Activated CD4-positive, alpha-beta memory T cell treated with anti-CD3 and anti-CD28 coated beads for 36 hours (primary cell): ENCODE results near the gene SPACA9. TPM values are rescaled to one million over a fixed set of nuclear protein-coding genes. Genes with fewer than 3 reads are reported as not detected.

ENCODE experiments used
- CTCF ChIA-PET: fragments of 350-600 bp; sonication (Branson Sonifier 250); formaldehyde crosslinking; loops from one replicate; lab custom pipeline; 2021; ENCODE audit warnings: antibody characterized with exemption, inconsistent platforms; lab: Charles Lee
- POLR2A ChIA-PET: fragments of 350-600 bp; sonication (Branson Sonifier 250); formaldehyde crosslinking; loops from one replicate; lab custom pipeline; 2021; ENCODE audit warnings: antibody characterized with exemption; lab: Charles Lee
- DNase-seq: peaks from one replicate; pipeline ENCODE4 v3.0.0-alpha.2; 2020
- H3K27ac Mint-ChIP-seq: one replicate; pipeline ENCODE4 v1.8.0; 2021; ENCODE audit warnings: mixed read lengths
- H3K27me3 Mint-ChIP-seq: one replicate; pipeline ENCODE4 v1.8.0; 2021; ENCODE audit warnings: mixed read lengths
- H3K36me3 Mint-ChIP-seq: one replicate; pipeline ENCODE4 v1.8.0; 2021; ENCODE audit warnings: mixed read lengths
- H3K4me1 Mint-ChIP-seq: one replicate; pipeline ENCODE4 v1.8.0; 2021; ENCODE audit warnings: low read depth, mixed read lengths
- H3K4me3 Mint-ChIP-seq: one replicate; pipeline ENCODE4 v1.8.0; 2021; ENCODE audit warnings: mild to moderate bottlenecking, mixed read lengths
- H3K9me3 Mint-ChIP-seq: one replicate; pipeline ENCODE4 v1.8.0; 2021; ENCODE audit warnings: mixed read lengths
- intact Hi-C: fragments of 100-400 bp; cut with micrococcal nuclease; formaldehyde crosslinking; loops from one replicate; pipeline ENCODE4 v1.15.1; 2023
- total RNA-seq, 2 experiments: library from RNA; stranded (reverse); gene quantifications; one replicate each; pipeline ENCODE4 v1.2.3, GENCODE V29; 2021

Gene SPACA9
- total RNA-seq, 2 experiments from 2014 or later, result 1.8 to 3.6 TPM

- Mint-ChIP-seq H3K4me1 (peaks cover 6% of the 10 kb centered on the region), H3K27ac (peak overlapping the region; percentile 49), H3K36me3 (no peaks in the 10 kb centered on the region), H3K27me3 (no peaks in the 10 kb centered on the region), H3K9me3 (no peaks in the 10 kb centered on the region), H3K4me3 (peak overlapping the region; percentile 1)
- ChIA-PET POLR2A (interaction anchor here (0.8 kb wide), 1 partner anchor 95 kb away, joined by 3 read pairs; no protein-coding TSS in a partner anchor), CTCF (interaction anchor here (0.7 to 1.6 kb wide), 9 partner anchors 9 to 154 kb away, joined by 3 to 18 read pairs (median 3); partner anchors contain the start of gene AK8)
- intact Hi-C loops, result loop anchor here (5.0 kb wide), 1 partner anchor 53 kb away; no protein-coding TSS in a partner anchor
- DNase-seq, result peak; percentile 23
Measured at GRCh38 chr9:132849185-132849706, 29.5 kb upstream of the SPACA9 start.

- intact Hi-C loops, result no loop called here
- no peaks in the 10 kb centered on the region for H3K36me3 Mint-ChIP-seq
- peaks cover 6% of the 10 kb centered on the region for H3K4me1 Mint-ChIP-seq
- DNase-seq, result no peak
- peaks cover 7% of the 10 kb centered on the region for H3K27me3 Mint-ChIP-seq
- ChIA-PET CTCF (no interaction called here), POLR2A (no interaction called here)
- H3K27ac Mint-ChIP-seq, result no peak overlapping the region
- no peaks in the 10 kb centered on the region for H3K9me3 Mint-ChIP-seq
- no peak overlapping the region for H3K4me3 Mint-ChIP-seq
Measured at GRCh38 chr9:132853482-132853881, 25.2 kb upstream of the SPACA9 start.

- no peaks in the 10 kb centered on the region for H3K9me3 Mint-ChIP-seq
- H3K36me3 Mint-ChIP-seq, result no peaks in the 10 kb centered on the region
- H3K4me1 Mint-ChIP-seq, result no peaks in the 10 kb centered on the region
- no peak overlapping the region for H3K27ac Mint-ChIP-seq
- ChIA-PET CTCF (no interaction called here), POLR2A (no interaction called here)
- no peak overlapping the region for H3K4me3 Mint-ChIP-seq
- H3K27me3 Mint-ChIP-seq, result peaks cover 13% of the 10 kb centered on the region
- no peak for DNase-seq
- intact Hi-C loops, result no loop called here
Measured at GRCh38 chr9:132854832-132855231, 23.9 kb upstream of the SPACA9 start.

GRCh38 chr9:132855904-132856303, 22.8 kb upstream of the SPACA9 start:
- ChIA-PET CTCF (no interaction called here), POLR2A (no interaction called here)

GRCh38 chr9:132857031-132857430, 21.7 kb upstream of the SPACA9 start:
- ChIA-PET POLR2A (no interaction called here), CTCF (no interaction called here)
- H3K27me3 Mint-ChIP-seq, result peaks cover 17% of the 10 kb centered on the region
- H3K4me1 Mint-ChIP-seq, result no peaks in the 10 kb centered on the region
- H3K9me3 Mint-ChIP-seq, result no peaks in the 10 kb centered on the region
- intact Hi-C loops, result no loop called here
- H3K36me3 Mint-ChIP-seq, result no peaks in the 10 kb centered on the region
- no peak overlapping the region for H3K27ac Mint-ChIP-seq
- no peak overlapping the region for H3K4me3 Mint-ChIP-seq
- DNase-seq, result no peak

More at GRCh38 chr9:132855904-132856303, 22.8 kb upstream of the SPACA9 start:
- H3K9me3 Mint-ChIP-seq, result no peaks in the 10 kb centered on the region
- no peak overlapping the region for H3K27ac Mint-ChIP-seq
- DNase-seq, result no peak
- intact Hi-C loops, result no loop called here
- no peak overlapping the region for H3K4me3 Mint-ChIP-seq
- no peaks in the 10 kb centered on the region for H3K36me3 Mint-ChIP-seq
- peaks cover 13% of the 10 kb centered on the region for H3K27me3 Mint-ChIP-seq
- H3K4me1 Mint-ChIP-seq, result no peaks in the 10 kb centered on the region

- intact Hi-C loops, result no loop called here
- Mint-ChIP-seq H3K9me3 (no peaks in the 10 kb centered on the region), H3K36me3 (no peaks in the 10 kb centered on the region), H3K4me3 (no peak overlapping the region), H3K27me3 (peaks cover 21% of the 10 kb centered on the region), H3K4me1 (no peaks in the 10 kb centered on the region), H3K27ac (no peak overlapping the region)
- ChIA-PET POLR2A (no interaction called here), CTCF (interaction anchor here (1.5 kb wide), 1 partner anchor 9 kb away, joined by 4 read pairs; no protein-coding TSS in a partner anchor)
- no peak for DNase-seq
Measured at GRCh38 chr9:132857616-132858342, 20.9 kb upstream of the SPACA9 start.

- Mint-ChIP-seq H3K27ac (no peak overlapping the region), H3K36me3 (no peaks in the 10 kb centered on the region), H3K4me1 (no peaks in the 10 kb centered on the region), H3K27me3 (peaks cover 21% of the 10 kb centered on the region), H3K4me3 (no peak overlapping the region), H3K9me3 (no peaks in the 10 kb centered on the region)
- no peak for DNase-seq
- POLR2A ChIA-PET, result no interaction called here
- CTCF ChIA-PET, result interaction anchor here (1.5 kb wide), 1 partner anchor 10 kb away, joined by 4 read pairs; no protein-coding TSS in a partner anchor
- intact Hi-C loops, result no loop called here
Measured at GRCh38 chr9:132858751-132859150, 19.9 kb upstream of the SPACA9 start.

- intact Hi-C loops, result no loop called here
- Mint-ChIP-seq H3K4me3 (no peak overlapping the region), H3K36me3 (no peaks in the 10 kb centered on the region), H3K9me3 (no peaks in the 10 kb centered on the region), H3K27me3 (peaks cover 18% of the 10 kb centered on the region), H3K4me1 (no peaks in the 10 kb centered on the region), H3K27ac (no peak overlapping the region)
- no peak for DNase-seq
- CTCF ChIA-PET, result no interaction called here
- POLR2A ChIA-PET, result no interaction called here
Measured at GRCh38 chr9:132861666-132862065, 17.0 kb upstream of the SPACA9 start.

GRCh38 chr9:132862533-132862932, 16.2 kb upstream of the SPACA9 start:
- H3K4me1 Mint-ChIP-seq, result no peaks in the 10 kb centered on the region
- no peaks in the 10 kb centered on the region for H3K9me3 Mint-ChIP-seq
- POLR2A ChIA-PET, result no interaction called here
- intact Hi-C loops, result no loop called here
- CTCF ChIA-PET, result no interaction called here
- no peaks in the 10 kb centered on the region for H3K36me3 Mint-ChIP-seq
- H3K4me3 Mint-ChIP-seq, result no peak overlapping the region
- no peak overlapping the region for H3K27ac Mint-ChIP-seq
- no peak for DNase-seq
- H3K27me3 Mint-ChIP-seq, result peaks cover 18% of the 10 kb centered on the region

- Mint-ChIP-seq H3K4me3 (no peak overlapping the region), H3K27ac (no peak overlapping the region), H3K36me3 (no peaks in the 10 kb centered on the region), H3K4me1 (no peaks in the 10 kb centered on the region), H3K27me3 (peaks cover 18% of the 10 kb centered on the region), H3K9me3 (no peaks in the 10 kb centered on the region)
- POLR2A ChIA-PET, result no interaction called here
- intact Hi-C loops, result no loop called here
- no peak for DNase-seq
- CTCF ChIA-PET, result no interaction called here
Measured at GRCh38 chr9:132863096-132863495, 15.6 kb upstream of the SPACA9 start.

GRCh38 chr9:132864277-132864676, 14.4 kb upstream of the SPACA9 start:
- CTCF ChIA-PET, result interaction anchor here (0.7 kb wide), 1 partner anchor 38 kb away, joined by 3 read pairs; no protein-coding TSS in a partner anchor
- DNase-seq, result no peak
- no peak overlapping the region for H3K4me3 Mint-ChIP-seq
- intact Hi-C loops, result no loop called here
- no peaks in the 10 kb centered on the region for H3K9me3 Mint-ChIP-seq
- H3K36me3 Mint-ChIP-seq, result no peaks in the 10 kb centered on the region
- H3K4me1 Mint-ChIP-seq, result no peaks in the 10 kb centered on the region
- peaks cover 9% of the 10 kb centered on the region for H3K27me3 Mint-ChIP-seq
- POLR2A ChIA-PET, result no interaction called here
- no peak overlapping the region for H3K27ac Mint-ChIP-seq

GRCh38 chr9:132864691-132865090, 14.0 kb upstream of the SPACA9 start:
- DNase-seq, result no peak
- Mint-ChIP-seq H3K27ac (no peak overlapping the region), H3K4me1 (no peaks in the 10 kb centered on the region), H3K9me3 (no peaks in the 10 kb centered on the region), H3K4me3 (no peak overlapping the region), H3K36me3 (no peaks in the 10 kb centered on the region), H3K27me3 (peaks cover 7% of the 10 kb centered on the region)
- intact Hi-C loops, result no loop called here
- ChIA-PET CTCF (interaction anchor here (0.7 kb wide), 1 partner anchor 37 kb away, joined by 3 read pairs; no protein-coding TSS in a partner anchor), POLR2A (no interaction called here)
